ENCODE results near the gene MAP4.
"Not testable (repeated sequence)": the region's sequence is repeated elsewhere in the genome, so short reads cannot be mapped to it uniquely, and the experiment has no call there.

Gene MAP4

DNA sequence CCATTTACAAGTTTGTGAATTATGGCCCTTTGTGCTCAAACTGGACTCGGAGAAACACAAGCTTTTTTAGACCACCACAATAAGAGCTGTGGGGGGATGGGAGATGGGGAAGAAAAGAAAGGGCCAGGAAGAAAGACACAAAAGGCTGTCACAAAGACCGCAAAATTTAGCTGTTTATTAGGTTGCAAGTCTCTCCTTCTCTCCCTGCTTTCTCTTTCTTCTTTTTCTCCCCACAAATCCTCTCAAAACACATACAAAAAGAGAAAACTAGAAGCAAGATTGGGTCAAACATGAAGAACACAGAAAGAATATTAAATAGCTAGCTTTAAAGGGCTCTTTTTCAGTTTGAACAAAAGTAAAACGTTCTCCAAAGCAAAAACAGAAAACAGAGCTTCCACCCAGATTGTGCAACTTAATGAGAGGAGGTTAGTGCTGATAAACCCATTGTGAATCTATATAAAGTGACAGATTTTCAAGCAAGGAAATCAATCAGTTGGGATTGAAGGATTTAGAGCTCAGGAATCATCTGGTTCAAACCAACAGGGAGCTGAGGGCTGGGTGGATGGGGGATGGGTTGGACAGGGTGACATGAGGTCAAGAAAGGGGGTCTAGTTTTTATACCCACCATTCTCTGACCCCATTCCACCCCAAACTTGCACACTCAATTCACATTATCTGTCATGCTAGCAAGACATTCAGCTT, 125.9 kb downstream of the MAP4 start:
- no peak for TF ChIP-seq POLR2A (IDR thresholded peaks at IDR 0.05; ENCODE audit: low read length)

GRCh38 chr3:47888986-47889757, 127.0 kb downstream of the MAP4 start:
- DNase-seq = no peak
- TF ChIP-seq GATA1 (IDR thresholded peaks at IDR 0.05; ENCODE audit: low read depth, low read length) (no peak), POLR2A (IDR thresholded peaks at IDR 0.05; ENCODE audit: low read length) (no peak)

More for the DNA sequence above, 125.9 kb downstream of the MAP4 start:
- no peak for DNase-seq

GRCh38 chr3:47887991-47888390, 128.2 kb downstream of the MAP4 start:
- not testable (repeated sequence) for DNase-seq

DNA sequence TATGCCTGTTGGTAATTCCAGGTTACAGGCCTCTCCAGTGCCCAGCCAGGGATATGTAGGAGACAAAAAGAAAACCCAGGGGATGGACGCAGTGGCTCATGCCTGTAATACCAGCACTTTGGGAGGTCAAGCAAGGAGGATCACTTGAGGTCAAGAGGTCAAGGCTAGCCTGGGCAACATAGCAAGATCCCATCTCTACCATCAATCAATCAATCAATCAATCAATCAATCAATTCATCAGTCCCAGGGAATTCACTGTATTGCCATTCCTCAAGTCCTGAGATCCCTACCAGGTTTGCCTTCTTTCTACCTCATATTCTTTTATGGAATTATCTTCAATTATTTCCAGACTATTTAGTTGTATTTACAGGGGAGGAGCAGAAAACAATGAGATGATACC, 131.0 kb downstream of the MAP4 start:
- TF ChIP-seq POLR2A (IDR thresholded peaks at IDR 0.05; ENCODE audit: low read length) = no peak
- no peak for TF ChIP-seq GATA1 (IDR thresholded peaks at IDR 0.05; ENCODE audit: low read depth, low read length)
- DNase-seq = no peak

DNA sequence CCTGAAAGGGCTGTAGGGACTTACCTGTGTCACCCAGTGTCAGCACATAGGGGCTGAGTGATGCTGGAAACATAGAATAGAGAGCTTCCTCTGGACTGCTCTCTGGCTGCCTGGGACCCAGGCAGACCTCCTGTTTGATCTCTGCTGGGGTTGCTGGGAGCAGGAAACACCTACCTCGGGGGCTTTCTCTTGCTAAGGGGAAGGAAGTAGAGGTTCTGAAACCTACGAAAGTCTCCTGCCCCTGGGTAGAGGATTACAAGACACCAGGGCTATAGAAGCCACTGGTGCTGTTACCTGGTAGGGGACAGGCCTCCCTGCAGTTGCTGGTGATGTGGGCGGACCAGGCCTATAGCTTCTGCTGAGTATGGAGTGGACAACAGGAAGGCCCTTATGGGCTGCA, 131.6 kb downstream of the MAP4 start:
- TF ChIP-seq GATA1 (IDR thresholded peaks at IDR 0.05; ENCODE audit: low read depth, low read length) (no peak), POLR2A (IDR thresholded peaks at IDR 0.05; ENCODE audit: low read length) (no peak)
- no peak for DNase-seq

DNA sequence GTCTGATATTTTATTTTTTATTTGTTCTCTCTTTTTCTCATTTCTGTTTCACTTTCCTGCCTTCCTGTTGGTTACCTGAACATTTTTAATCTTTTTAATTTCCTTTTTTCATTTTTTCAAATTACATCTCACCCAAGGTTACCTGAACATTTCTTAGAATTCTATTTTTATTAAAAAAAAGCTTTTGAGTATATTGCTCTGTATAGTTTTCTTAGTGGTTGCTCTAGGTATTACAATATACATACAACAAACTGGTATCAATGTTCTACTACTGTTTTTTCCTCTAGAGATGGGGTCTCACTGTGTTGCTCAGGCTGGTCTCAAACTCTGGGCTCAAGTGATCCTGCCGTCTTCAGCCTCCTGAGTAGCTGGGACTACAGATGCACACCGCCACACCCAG, 133.9 kb downstream of the MAP4 start:
- DNase-seq = no peak
- no peak for TF ChIP-seq GATA1 (IDR thresholded peaks at IDR 0.05; ENCODE audit: low read depth, low read length)
- TF ChIP-seq POLR2A (IDR thresholded peaks at IDR 0.05; ENCODE audit: low read length) = no peak

DNA sequence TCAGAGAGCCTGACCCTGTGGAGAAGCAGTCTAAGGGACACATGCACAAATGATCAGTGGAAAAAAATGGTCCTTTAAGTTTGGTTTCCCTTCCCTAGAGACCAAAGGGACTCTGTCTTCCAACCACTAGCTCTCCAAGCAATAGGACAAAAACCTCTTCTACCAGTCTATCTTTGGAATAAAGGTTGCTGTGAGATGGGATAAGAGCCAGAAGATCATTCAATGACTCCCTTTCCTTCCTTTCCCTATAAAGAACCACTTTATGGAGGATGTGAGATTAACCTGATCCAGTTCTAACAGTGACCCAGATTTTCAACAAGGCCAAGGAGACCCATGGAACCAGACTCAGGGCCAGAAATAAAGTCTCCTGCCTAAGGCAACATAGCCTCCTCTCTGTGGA, 138.5 kb downstream of the MAP4 start:
- DNase-seq = no peak
- TF ChIP-seq POLR2A (IDR thresholded peaks at IDR 0.05; ENCODE audit: low read length) (no peak), GATA1 (IDR thresholded peaks at IDR 0.05; ENCODE audit: low read depth, low read length) (no peak)

GRCh38 chr3:47877290-47877689, 138.9 kb downstream of the MAP4 start:
- TF ChIP-seq POLR2A (IDR thresholded peaks at IDR 0.05; ENCODE audit: low read length) = no peak
- TF ChIP-seq GATA1 (IDR thresholded peaks at IDR 0.05; ENCODE audit: low read depth, low read length) = no peak
- no peak for DNase-seq

- peak; percentile 19 to 24 for DNase-seq
- TF ChIP-seq POLR2A (IDR thresholded peaks at IDR 0.05; ENCODE audit: low read length) (no peak), GATA1 (IDR thresholded peaks at IDR 0.05; ENCODE audit: low read depth, low read length) (no peak)
Observed at GRCh38 chr3:47874913-47875312, 141.3 kb downstream of the MAP4 start.

DNA sequence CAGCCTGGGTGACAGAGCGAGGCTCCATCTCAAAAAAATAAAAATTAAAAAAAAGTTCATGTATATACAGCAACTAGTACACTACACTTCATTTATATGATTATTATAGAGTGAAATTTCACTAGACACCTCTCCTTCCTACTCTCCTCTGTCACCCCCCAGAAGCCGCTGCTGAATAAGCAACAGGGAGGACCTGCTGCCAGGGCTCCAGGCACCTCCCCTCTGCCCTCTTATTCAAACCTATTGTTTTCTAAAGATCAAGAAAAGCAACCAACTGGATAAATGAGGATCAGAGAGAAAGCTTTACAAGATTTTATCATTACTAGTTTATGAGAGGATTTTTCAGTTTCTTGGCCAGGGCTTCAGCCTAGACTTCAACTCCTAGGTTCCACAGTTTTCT, 141.8 kb downstream of the MAP4 start:
- no peak for DNase-seq
- no peak for TF ChIP-seq GATA1 (IDR thresholded peaks at IDR 0.05; ENCODE audit: low read depth, low read length)
- TF ChIP-seq POLR2A (IDR thresholded peaks at IDR 0.05; ENCODE audit: low read length) = no peak

DNA sequence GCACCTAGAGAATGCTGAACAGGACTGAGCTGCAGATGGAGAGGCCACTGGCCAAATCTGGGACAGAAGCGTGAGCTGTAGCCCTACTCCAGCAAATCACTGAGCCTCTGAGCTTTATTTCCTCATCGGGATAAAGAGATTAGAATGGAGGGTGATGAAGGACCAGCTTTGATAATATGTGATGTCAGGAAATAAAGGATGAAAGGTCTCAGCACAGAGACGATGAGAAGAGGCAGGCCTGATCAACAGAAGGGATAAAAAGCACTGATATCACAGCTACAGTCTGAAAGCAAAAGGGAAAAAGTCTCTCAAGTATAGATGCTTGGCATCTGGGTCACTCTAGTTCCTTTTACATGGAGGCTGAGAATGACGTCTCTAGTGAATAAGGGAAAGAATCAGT, 143.3 kb downstream of the MAP4 start:
- TF ChIP-seq POLR2A (IDR thresholded peaks at IDR 0.05; ENCODE audit: low read length) (no peak), GATA1 (IDR thresholded peaks at IDR 0.05; ENCODE audit: low read depth, low read length) (no peak)
- no peak for DNase-seq

- TF ChIP-seq POLR2A (IDR thresholded peaks at IDR 0.05; ENCODE audit: low read length) (no peak), GATA1 (IDR thresholded peaks at IDR 0.05; ENCODE audit: low read depth, low read length) (no peak)
- DNase-seq = peak; percentile 84 to 94
Observed at GRCh38 chr3:47871389-47871788, 144.8 kb downstream of the MAP4 start.

DNA sequence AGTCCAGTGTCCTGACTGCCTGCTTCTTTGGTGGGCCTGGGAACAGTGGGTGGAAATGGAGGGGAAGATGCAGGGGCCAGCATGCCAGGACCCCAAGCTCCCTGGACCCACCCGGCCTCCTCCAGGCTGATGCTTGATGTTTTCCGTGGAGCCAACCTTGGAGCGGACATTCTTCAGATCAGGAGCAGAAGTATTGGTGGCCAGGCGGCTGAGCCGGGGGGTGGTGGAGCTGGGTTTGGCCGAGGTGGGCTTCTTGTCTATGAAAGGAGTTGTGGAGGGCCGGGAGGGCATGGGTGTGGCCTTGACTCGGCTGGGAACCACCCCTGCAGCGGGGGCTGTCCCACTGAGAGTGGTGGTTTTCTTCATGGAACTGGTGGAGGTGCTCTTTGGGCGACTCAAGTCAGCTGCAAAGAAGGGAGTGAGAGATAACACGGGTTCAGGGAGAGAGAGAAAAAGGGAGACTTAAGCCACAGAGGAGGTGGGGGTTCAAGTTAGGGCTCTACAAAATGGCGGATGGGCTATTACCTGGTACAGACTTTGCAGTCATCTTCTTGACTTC, 145.4 kb downstream of the MAP4 start:
- peak in 1 of 2 experiments; percentile 60 for DNase-seq
- no peak for TF ChIP-seq GATA1 (IDR thresholded peaks at IDR 0.05; ENCODE audit: low read depth, low read length)
- no peak for TF ChIP-seq POLR2A (IDR thresholded peaks at IDR 0.05; ENCODE audit: low read length)

- peak in 1 of 2 experiments; percentile 10 for DNase-seq
- TF ChIP-seq POLR2A (IDR thresholded peaks at IDR 0.05; ENCODE audit: low read length) = no peak
- TF ChIP-seq GATA1 (IDR thresholded peaks at IDR 0.05; ENCODE audit: low read depth, low read length) = no peak
Observed at GRCh38 chr3:47870156-47870555, 146.1 kb downstream of the MAP4 start.

- TF ChIP-seq GATA1 (IDR thresholded peaks at IDR 0.05; ENCODE audit: low read depth, low read length) (no peak), POLR2A (IDR thresholded peaks at IDR 0.05; ENCODE audit: low read length) (no peak)
- DNase-seq = no peak
Observed at GRCh38 chr3:47868306-47868705, 147.9 kb downstream of the MAP4 start.

All from erythroblast (primary cell).